HG02588 (cell line): ENCODE measurements around the gene EID2.

Source experiments
- ATAC-seq: cut with Tn5 transposase; IDR thresholded peaks from one replicate; pipeline ENCODE4 v1.9.1; 2021; ENCODE audit warnings: mild to moderate bottlenecking, moderate library complexity; ENCODE audit not compliant: unreplicated experiment

The EID2 gene

DNA sequence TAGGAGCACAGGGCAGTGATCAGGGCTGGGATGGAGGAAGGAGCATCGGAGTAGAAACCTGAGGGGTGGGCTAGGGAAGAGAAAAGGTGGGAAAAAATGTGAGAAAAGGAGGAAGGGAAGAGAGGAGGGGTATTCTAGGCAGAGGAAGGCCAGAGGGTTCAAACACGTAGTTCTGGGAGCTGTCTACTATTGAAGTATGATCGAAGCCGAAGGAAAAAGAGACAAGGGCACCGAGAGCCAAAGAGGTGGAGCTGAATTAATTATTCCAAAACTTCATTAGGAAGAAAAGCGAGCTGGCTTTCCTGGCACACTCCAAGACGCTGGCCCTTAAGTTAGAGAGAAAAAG, 33.4 kb downstream of the EID2 start:
- ATAC-seq = no peak

DNA sequence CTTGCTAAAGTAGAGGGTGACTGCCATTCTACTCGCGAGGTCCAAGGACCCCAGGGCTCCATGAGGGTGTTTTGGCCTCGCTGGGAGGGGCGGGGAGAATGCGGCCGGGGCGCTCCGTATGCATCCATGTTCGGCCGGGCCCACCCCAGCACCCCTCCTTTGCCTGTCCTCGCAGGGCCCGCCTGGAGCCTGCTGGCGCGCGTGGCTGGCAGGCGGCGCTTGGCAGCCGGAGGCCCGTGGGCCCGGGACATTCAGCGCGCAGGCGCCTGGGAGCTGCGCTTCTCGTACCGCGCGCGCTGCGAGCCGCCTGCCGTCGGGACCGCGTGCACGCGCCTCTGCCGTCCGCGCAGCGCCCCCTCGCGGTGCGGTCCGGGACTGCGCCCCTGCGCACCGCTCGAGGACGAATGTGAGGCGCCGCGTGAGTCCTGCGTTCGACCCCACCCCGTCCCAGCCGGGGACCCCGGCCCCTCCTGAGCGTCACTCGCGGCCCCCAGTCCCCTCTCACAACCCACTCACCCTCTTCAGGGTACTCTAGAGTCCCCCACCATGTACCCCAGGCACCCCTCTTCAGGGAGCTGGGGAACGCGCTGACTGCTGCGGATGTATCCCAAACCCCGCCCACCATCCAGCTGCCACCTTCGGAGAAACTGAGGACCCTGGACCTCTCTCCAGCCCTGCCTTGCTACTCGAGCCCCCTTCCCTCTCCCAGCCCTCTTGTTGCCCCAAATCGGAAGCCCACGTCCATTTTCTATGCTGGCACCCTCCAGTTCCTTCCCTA, 37.1 kb downstream of the EID2 start:
- ATAC-seq = no peak

GRCh38 chr19:39501340-39501739, 38.6 kb downstream of the EID2 start:
- no peak for ATAC-seq

DNA sequence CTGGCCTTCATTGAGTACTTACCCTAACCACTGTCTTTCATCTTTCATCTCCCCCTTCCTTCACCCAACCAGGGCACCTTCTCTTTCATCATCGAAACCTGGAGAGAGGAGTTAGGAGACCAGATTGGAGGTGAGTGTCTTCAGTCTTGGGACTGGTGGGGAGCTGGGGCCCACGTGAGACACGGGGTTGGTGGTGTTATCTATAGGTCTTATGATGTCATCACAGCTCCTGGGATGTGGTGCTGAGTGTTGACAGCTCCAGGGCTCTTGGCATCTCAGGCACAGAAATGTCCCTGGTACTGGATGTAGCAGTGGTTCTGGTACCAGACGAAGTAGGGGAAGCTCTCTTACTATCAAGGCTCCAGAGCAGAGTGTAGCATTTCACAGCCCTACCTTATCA, 39.4 kb downstream of the EID2 start:
- ATAC-seq = no peak

- ATAC-seq = no peak
Measured at GRCh38 chr19:39499932-39500331, 40.0 kb downstream of the EID2 start.

DNA sequence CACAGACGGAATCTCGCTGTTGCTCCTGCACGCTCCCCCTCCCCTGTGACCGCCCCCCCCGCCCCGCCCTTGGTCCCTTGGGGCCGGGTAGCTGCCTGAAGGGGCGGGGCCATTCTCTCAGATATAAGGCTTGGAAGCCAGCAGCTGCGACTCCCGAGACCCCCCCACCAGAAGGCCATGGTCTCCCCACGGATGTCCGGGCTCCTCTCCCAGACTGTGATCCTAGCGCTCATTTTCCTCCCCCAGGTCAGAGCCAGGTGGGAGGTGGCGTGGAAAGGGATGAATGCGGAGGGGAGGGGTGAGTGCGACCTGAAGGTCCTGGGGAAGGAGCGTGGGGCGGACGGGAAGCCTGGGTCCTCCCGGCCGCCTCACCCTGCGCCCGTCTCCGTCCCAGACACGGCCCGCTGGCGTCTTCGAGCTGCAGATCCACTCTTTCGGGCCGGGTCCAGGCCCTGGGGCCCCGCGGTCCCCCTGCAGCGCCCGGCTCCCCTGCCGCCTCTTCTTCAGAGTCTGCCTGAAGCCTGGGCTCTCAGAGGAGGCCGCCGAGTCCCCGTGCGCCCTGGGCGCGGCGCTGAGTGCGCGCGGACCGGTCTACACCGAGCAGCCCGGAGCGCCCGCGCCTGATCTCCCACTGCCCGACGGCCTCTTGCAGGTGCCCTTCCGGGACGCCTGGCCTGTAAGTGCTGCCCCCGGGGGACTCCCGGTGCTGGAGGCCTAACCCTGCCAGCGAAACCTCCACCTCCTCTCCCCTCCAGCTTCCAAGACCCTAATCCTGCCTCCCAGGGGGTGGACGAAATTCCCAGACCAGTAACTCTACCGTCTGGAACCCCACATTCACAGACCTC, 40.9 kb downstream of the EID2 start, which contains the start of gene DLL3:
TSS of gene DLL3 (plus strand) at position 150 of the 845 bp plus-strand sequence. CDS start at position 178, 28 bp downstream.
- ATAC-seq = no peak

GRCh38 chr19:39497996-39498797, 41.8 kb downstream of the EID2 start:
- ATAC-seq = no peak

GRCh38 chr19:39497701-39497995, 42.3 kb downstream of the EID2 start:
- ATAC-seq = no peak

GRCh38 chr19:39496063-39496462, 43.9 kb downstream of the EID2 start:
- ATAC-seq = no peak

DNA sequence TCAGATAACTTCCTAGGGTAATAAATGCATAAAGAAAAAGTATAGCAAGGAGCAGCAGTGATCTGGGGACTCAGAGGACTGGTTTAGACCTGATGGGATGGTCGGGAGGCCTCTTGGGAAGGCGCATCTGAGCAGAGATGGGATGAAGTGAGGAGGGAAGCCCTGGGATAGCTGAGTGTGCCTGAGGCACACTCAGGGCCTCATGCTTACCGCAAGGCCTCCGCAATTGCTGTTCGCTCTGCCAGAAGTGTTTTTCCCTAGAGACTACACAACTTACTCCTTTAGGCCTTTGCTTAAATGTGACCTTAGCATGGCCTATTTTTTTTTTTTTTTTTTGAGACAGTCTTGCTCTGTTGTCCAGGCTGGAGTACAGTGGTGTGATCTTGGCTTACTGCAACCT, 45.3 kb downstream of the EID2 start:
- no peak for ATAC-seq

GRCh38 chr19:39492788-39493187, 47.2 kb downstream of the EID2 start:
- no peak for ATAC-seq

GRCh38 chr19:39492225-39492624, 47.7 kb downstream of the EID2 start:
- no peak for ATAC-seq

DNA sequence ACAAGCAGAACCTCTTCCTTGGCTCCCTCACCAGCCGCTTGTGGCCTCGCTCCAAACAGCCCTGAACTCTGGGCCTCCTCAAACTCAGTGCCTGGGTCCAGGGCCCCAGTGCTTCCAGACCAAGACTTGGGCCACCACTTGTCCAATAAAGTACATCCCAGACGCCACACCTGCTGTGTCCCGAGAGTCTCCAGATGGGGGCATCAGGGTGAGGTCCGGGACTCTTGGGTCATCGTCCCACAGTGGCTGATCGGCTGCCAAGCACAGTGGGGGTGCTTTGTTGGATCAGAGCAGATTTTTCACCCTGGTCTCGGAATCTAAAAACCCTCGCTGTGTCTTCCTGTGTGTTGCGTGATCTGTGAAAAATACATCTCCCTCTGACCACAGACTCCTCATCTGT, 50.2 kb downstream of the EID2 start:
- no peak for ATAC-seq
